H1 (cell line): ENCODE results near the gene DNAH8. TPM values are rescaled to one million over a fixed set of nuclear protein-coding genes. Genes with fewer than 3 reads are reported as not detected.

Experiments
- ATF2 ChIP-seq: IDR thresholded peaks from 2 replicates; pipeline ENCODE4 v1.6.1; 2012; ENCODE audit warnings: low read length, inconsistent platforms
- GABPA ChIP-seq: IDR thresholded peaks from 2 replicates; pipeline ENCODE4 v1.6.1; 2011; ENCODE audit warnings: mild to moderate bottlenecking, low read length, moderate library complexity, borderline replicate concordance; ENCODE audit not compliant: insufficient read depth
- RAD21 ChIP-seq, 2 experiments: IDR thresholded peaks in 1 of 2; conservative IDR thresholded peaks in 1 of 2; 2 replicates each; pipeline ENCODE4 v1.6.1; 2011; ENCODE audit warnings: low read depth in 2 of 2, low read length in 2 of 2, improper control_type of control experiment in 1 of 2, inconsistent platforms in 1 of 2, mild to moderate bottlenecking in 1 of 2, moderate library complexity in 1 of 2
- TBP ChIP-seq: IDR thresholded peaks from 2 replicates; pipeline ENCODE4 v1.6.1; 2011; ENCODE audit warnings: low read depth, low read length, improper control_type of control experiment
- USF2 ChIP-seq: IDR thresholded peaks from 2 replicates; pipeline ENCODE4 v1.6.1; 2011; ENCODE audit warnings: low read length, improper control_type of control experiment
- polyA plus RNA-seq, 7 experiments: library from polyadenylated mRNA; depleted of rRNA in 3 of 7; stranded (reverse) in 5 of 7; unstranded in 2 of 7; fragments of >200 nt in 5 of 7; fragments of 200-250 nt in 2 of 7; gene quantifications; 1 replicate in 5 of 7; 2 replicates in 1 of 7; 4 replicates in 1 of 7; pipeline versions ENCODE4 v1.2.1 to v1.2.3, GENCODE V29; 2011 to 2013; ENCODE audit warnings: missing spikeins in 2 of 7, mixed read lengths in 2 of 7
- total RNA-seq: library from RNA; stranded (reverse); fragmentation: NEBNext Ultra II Directional; extraction: Animal tissue kit (Norgen Biotek cat#: 25700); gene quantifications from 2 replicates; pipeline ENCODE4 v1.2.1, GENCODE V29; 2021

DNAH8 gene
- total and polyA plus RNA-seq, 2 of the 8 experiments (the other 6 are each of a cell fraction or from before 2014, with no cell fraction given), result under 0.01 TPM; not detected in 1

DNA sequence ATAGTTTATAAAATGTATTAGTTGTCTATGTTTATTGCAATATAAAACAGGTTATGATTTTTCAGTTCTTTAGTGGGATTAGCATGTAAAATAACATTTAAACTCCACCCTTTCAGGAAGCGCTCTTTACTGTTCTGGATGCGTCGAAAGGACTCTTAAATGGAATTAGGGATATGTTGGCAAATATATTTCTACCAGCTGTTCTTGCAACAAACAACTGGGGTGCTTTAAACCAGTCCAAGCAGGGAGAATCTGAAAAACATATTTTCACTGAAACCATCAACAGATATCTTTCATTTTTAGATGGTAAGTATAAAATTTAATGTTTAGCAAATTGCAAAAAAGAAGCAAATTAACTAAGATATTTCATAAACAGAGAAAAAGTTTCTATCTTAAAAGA lies 21.8 kb downstream of the DNAH8 start (continued):
- no peak for TF ChIP-seq GABPA
- no peak for TF ChIP-seq RAD21 (IDR thresholded peaks at IDR 0.05 in 1 of 2, conservative IDR thresholded peaks at IDR 0.05 in 1 of 2; ENCODE audit: low read depth in 2 of 2, low read length in 2 of 2)
- TF ChIP-seq TBP, result no peak
- no peak for TF ChIP-seq USF2
- TF ChIP-seq ATF2, result no peak
